GM08714 (cell line): ENCODE results near the gene PTGER4.
"Not testable (repeated sequence)": the region's sequence is repeated elsewhere in the genome, so short reads cannot be mapped to it uniquely, and the experiment has no call there.

Experiments
- H3K4me3 ChIP-seq: fragments of 200-500 bp; sonication (Bioruptor generic); 2 replicates; pipeline ENCODE4 v1.5.1; 2014; ENCODE audit warnings: mild to moderate bottlenecking, low read length, inconsistent platforms
- ZNF274 ChIP-seq: IDR thresholded peaks from 2 replicates; pipeline ENCODE4 v1.6.1; 2012; ENCODE audit warnings: mild to moderate bottlenecking, low read depth, low read length

Gene PTGER4

GRCh38 chr5:40700116-40700782 lies 20.5 kb downstream of the PTGER4 start:
- H3K4me3 ChIP-seq: no peak overlapping the region
- TF ChIP-seq ZNF274: no peak

GRCh38 chr5:40702027-40702426 lies 22.3 kb downstream of the PTGER4 start:
- not testable (repeated sequence) for H3K4me3 ChIP-seq

- H3K4me3 ChIP-seq: not testable (repeated sequence)
Measured at GRCh38 chr5:40705484-40705883, 25.8 kb downstream of the PTGER4 start.

DNA sequence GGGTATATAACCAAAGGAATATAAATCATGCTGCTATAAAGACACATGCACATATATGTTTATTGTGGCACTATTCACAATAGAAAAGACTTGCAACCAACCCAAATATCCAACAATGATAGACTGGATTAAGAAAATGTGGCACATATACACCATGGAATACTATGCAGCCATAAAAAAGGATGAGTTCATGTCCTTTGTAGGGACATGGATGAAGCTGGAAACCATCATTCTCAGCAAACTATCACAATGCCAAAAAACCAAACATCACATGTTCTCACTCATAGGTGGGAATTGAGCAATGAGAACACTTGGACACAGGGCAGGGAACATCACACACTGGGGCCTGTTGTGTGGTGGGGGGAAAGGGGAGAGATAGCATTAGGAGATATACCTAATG lies 30.9 kb downstream of the PTGER4 start:
- not testable (repeated sequence) for H3K4me3 ChIP-seq

DNA sequence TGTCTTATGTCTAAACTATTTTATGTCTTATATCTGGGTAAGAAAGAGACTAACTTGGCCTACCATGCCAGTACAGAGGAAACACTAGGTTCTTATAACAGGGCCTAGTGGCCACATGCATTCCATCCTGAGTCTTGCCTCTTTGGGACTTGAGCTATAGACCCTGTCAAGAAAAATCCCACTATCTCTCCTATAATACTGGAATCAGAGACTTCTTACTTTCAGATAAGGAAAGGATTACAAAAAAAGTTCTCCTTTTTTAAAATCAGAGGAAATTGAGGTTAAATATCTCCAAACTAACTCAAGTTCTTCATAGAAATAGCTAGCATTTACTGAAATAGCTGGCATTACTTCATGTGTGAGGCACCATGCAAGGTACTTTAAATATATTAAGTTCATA lies 34.3 kb downstream of the PTGER4 start:
- no peak overlapping the region for H3K4me3 ChIP-seq
- TF ChIP-seq ZNF274: no peak

DNA sequence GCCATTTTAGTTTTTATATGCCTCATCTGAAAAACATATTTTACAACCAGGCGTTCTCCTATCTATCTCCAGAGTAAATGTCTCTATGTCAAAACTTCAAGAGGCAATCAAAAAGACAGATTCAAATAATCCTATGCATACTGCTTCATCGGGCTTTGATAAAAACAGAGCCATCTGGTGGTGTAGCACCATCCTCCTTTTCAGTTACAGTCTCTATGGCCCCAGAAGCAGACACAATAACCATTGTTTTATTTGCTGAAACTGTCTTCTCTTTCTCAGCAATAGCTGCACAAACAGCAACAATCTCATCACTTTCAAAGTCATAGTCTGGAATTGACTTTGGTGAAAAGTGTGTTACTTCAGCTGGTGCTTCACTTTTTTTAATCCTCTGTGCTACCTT lies 36.3 kb downstream of the PTGER4 start:
- H3K4me3 ChIP-seq: no peak overlapping the region
- TF ChIP-seq ZNF274: no peak

- no peak overlapping the region for H3K4me3 ChIP-seq
- TF ChIP-seq ZNF274: no peak
Measured at GRCh38 chr5:40716590-40716989, 36.9 kb downstream of the PTGER4 start.

DNA sequence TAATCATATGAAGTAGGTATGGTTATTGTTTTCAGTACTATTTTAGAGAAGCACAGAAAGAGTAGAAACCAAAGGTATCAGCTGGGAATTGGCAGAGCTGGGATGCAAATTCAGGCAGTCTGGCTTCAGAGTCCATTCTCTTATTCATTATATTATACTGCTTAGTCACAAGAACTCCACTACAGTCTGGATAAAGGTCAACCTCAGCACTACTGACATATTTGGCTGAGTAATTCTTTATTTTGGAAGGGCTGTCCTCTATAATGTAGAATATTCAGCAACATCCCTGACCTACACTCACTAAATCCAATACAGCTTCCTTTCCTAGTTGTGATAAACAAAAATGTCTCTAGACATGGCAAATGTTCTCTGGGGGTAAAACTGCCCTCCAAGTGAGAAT lies 37.6 kb downstream of the PTGER4 start:
- no peak for TF ChIP-seq ZNF274
- no peak overlapping the region for H3K4me3 ChIP-seq

DNA sequence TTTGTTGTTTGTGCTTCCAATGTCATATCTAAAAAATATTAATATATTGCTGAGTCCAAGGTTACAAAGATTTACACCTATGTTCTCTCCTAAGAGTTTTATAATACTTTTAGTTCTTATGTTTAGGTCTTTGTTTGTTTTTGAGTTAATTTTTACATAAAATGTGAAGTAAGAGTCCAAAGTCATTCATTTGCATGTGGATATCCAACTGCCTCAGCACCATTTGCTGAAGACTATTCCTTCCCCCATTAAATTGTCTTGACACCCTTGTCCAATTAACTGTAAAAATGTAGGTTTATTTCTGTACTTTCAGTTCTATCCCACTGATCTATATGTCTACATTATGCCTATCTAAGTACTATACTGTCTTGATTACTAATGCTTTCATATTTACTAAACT lies 40.4 kb downstream of the PTGER4 start:
- TF ChIP-seq ZNF274: no peak
- no peak overlapping the region for H3K4me3 ChIP-seq

- not testable (repeated sequence) for H3K4me3 ChIP-seq
Measured at GRCh38 chr5:40722497-40722911, 42.8 kb downstream of the PTGER4 start.

DNA sequence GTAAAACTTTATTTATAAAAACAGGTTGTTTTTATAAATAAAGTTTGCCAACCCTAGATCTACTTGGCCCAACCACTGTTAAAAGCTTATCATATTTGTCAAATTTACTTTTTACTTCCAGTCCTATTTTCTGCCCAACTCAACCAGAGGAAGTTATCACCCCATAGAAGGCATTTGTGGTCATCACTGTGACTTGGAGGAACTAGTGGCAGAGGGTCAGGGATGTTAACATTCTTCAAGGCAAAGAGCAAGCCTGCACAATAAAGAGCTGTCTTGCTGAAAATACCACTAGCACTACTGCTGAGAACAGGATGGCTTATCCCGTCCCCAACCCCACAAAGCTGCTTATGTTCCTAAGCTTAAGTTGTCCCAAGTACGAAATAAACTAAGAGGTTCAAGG lies 53.7 kb downstream of the PTGER4 start:
- no peak for TF ChIP-seq ZNF274
- no peak overlapping the region for H3K4me3 ChIP-seq

- H3K4me3 ChIP-seq: no peak overlapping the region
- no peak for TF ChIP-seq ZNF274
Measured at GRCh38 chr5:40733879-40734563, 54.3 kb downstream of the PTGER4 start.

GRCh38 chr5:40734986-40735385 lies 55.3 kb downstream of the PTGER4 start:
- no peak overlapping the region for H3K4me3 ChIP-seq
- TF ChIP-seq ZNF274: no peak

GRCh38 chr5:40735609-40736008 lies 55.9 kb downstream of the PTGER4 start:
- no peak for TF ChIP-seq ZNF274
- H3K4me3 ChIP-seq: no peak overlapping the region

DNA sequence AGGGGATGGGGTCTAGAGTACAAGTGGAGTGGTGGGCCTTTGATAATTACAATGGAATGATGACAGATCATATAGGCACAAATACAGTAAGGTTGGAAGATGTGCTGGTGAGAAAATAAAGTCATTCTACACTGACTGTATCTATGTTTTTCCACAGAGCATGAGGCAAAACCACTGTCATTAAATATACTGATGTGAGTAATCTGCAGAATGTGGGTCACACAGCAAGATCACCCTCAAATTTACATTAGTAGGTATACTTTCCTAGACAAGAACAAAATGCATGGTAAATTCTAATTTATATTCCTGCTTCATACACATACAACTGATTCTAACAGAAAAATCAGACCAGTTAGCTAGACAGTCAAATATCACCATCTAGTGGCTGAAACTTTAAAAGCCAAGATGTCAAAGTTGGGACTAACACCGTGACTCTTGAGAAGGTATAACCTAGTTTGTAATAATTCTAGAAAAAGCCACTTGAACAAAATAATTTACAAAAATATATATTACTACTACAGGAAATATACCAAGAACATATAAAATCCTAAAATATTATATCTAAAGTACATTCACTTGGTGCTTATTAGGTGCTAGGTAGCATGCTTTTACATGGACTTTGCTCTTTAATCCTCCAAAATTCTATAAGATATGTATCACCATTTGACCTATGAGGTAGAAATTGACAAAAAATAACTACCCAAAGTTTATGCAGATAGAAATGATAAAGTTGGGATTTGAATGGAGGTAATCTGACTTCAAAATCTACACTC lies 56.6 kb downstream of the PTGER4 start:
- H3K4me3 ChIP-seq: no peak overlapping the region
- no peak for TF ChIP-seq ZNF274
